ENCODE data around the gene BRAF. TPM values are rescaled to one million over a fixed set of nuclear protein-coding genes. Genes with fewer than 3 reads are reported as not detected.

Gene BRAF
- total RNA-seq, 2 experiments from 2014 or later: 49.9 to 57.8 TPM

DNA sequence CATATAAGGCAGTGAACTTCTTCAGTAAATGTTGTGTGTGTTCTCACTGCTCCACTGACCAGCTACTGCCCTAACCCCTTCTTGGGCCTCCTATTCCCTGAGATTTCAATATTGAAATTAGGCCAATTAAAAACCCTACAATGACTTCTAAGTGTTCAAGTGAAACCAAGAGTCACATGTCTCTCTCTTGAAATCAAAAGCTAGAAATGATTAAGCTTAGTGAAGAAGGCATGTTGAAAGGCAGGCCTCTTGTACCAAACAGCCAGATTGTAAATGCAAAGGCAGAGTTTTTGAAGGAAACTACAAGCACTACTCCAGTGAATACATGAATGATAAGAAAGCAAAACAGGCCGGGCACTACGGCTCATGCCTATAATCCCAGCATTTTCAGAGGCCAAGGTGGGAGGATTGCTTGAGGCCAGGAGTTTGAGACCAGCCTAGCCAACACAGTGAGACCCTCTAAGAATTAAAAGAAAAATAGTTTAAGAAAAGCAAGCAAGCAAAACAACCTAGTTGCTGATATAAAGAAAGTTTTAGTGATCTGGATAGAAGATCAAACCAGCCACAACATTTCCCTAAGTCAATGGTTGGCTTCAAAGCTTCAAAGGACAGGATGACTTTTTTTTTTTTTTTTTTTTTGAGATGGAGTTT is 22.3 kb downstream of the BRAF start:
- Mint-ChIP-seq H3K27ac (peak overlapping the region; percentile 51), H3K4me1 (ENCODE audit: low read depth) (peaks cover 82% of the 10 kb centered on the region)

DNA sequence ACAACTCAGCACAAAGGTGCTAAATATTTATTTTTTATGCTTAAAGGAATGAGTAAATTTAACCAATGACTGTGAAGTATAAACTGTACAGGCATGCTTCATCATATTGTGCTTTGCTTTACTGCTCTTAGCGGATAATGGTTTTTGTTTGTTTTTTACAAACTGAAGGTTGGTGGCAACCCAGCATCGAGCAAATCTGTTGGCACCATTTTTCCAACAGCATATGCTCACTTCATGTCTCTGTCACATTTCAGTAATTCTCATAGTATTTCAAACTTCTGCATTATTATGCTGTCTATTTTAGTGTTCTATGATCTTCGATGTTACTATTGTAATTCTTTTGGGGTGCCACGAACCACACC is 22.8 kb downstream of the BRAF start:
- H3K9me3 ChIP-seq (ENCODE audit: control insufficient read depth in 1 of 2, insufficient read depth in 1 of 2, low read length in 2 of 2): no peaks in the 10 kb centered on the region
- H3K27ac ChIP-seq (ENCODE audit: low read depth in 1 of 2, low read length in 2 of 2): peak overlapping the region in 1 of 2 donors; percentile 51
- no peak for DNase-seq
- ATAC-seq (ENCODE audit: poor library complexity): no peak
- H3K4me3 Mint-ChIP-seq: peak overlapping the region; percentile 49
- TF ChIP-seq, protein P1, sequence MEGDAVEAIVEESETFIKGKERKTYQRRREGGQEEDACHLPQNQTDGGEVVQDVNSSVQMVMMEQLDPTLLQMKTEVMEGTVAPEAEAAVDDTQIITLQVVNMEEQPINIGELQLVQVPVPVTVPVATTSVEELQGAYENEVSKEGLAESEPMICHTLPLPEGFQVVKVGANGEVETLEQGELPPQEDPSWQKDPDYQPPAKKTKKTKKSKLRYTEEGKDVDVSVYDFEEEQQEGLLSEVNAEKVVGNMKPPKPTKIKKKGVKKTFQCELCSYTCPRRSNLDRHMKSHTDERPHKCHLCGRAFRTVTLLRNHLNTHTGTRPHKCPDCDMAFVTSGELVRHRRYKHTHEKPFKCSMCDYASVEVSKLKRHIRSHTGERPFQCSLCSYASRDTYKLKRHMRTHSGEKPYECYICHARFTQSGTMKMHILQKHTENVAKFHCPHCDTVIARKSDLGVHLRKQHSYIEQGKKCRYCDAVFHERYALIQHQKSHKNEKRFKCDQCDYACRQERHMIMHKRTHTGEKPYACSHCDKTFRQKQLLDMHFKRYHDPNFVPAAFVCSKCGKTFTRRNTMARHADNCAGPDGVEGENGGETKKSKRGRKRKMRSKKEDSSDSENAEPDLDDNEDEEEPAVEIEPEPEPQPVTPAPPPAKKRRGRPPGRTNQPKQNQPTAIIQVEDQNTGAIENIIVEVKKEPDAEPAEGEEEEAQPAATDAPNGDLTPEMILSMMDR (IDR thresholded peaks at IDR 0.05): no peak
- H3K4me1 ChIP-seq (ENCODE audit: insufficient read depth, low read length): peaks cover 14% of the 10 kb centered on the region
- peaks cover 3% of the 10 kb centered on the region for H3K36me3 Mint-ChIP-seq (ENCODE audit: low read depth)
- H3K9me3 Mint-ChIP-seq: peaks cover 7% of the 10 kb centered on the region
- peak overlapping the region; percentile 51 for H3K27ac Mint-ChIP-seq
- POLR2A ChIA-PET: interaction anchor here (1.3 to 2.0 kb wide), 2 partner anchors 9 to 23 kb away, joined by 6 to 7 read pairs; partner anchors contain the start of gene BRAF
- no peak overlapping the region for H3K4me3 ChIP-seq (ENCODE audit: low read length)
- CTCF ChIA-PET: no interaction called here
- no peaks in the 10 kb centered on the region for H3K36me3 ChIP-seq (ENCODE audit: insufficient read depth, low read length)
- intact Hi-C loops (cut with DNase I, micrococcal nuclease): loop anchor here (1.0 to 2.0 kb wide), 3 partner anchors 11 to 23 kb away; no protein-coding TSS in a partner anchor
- no peaks in the 10 kb centered on the region for H3K27me3 ChIP-seq (ENCODE audit: control insufficient read depth in 1 of 2, insufficient read depth in 2 of 2, low read length in 2 of 2)
- no peaks in the 10 kb centered on the region for H3K27me3 Mint-ChIP-seq
- peaks cover 83% of the 10 kb centered on the region for H3K4me1 Mint-ChIP-seq (ENCODE audit: low read depth)

More for the DNA sequence above, 22.3 kb downstream of the BRAF start:
- Mint-ChIP-seq H3K9me3 (peaks cover 7% of the 10 kb centered on the region), H3K4me3 (peak overlapping the region; percentile 49), H3K36me3 (ENCODE audit: low read depth) (no peaks in the 10 kb centered on the region), H3K27me3 (no peaks in the 10 kb centered on the region)
- Histone ChIP-seq H3K9me3 (ENCODE audit: control insufficient read depth in 1 of 2, insufficient read depth in 1 of 2, low read length in 2 of 2) (no peaks in the 10 kb centered on the region), H3K27me3 (ENCODE audit: control insufficient read depth in 1 of 2, insufficient read depth in 2 of 2, low read length in 2 of 2) (no peaks in the 10 kb centered on the region), H3K27ac (ENCODE audit: low read depth in 1 of 2, low read length in 2 of 2) (peak overlapping the region in 1 of 2 donors; percentile 51), H3K4me1 (ENCODE audit: insufficient read depth, low read length) (peaks cover 14% of the 10 kb centered on the region), H3K4me3 (ENCODE audit: low read length) (no peak overlapping the region), H3K36me3 (ENCODE audit: insufficient read depth, low read length) (no peaks in the 10 kb centered on the region)
- TF ChIP-seq, protein P1 (IDR thresholded peaks at IDR 0.05): no peak
- ATAC-seq (ENCODE audit: poor library complexity): peak; percentile 63
- POLR2A ChIA-PET: interaction anchor here (0.8 to 2.0 kb wide), 3 partner anchors 10 to 1861 kb away, joined by 3 to 7 read pairs (median 6); partner anchors contain the start of gene BRAF
- CTCF ChIA-PET: interaction anchor here (1.2 to 1.6 kb wide), 2 partner anchors 15 to 31 kb away, joined by 4 read pairs; no protein-coding TSS in a partner anchor
- intact Hi-C loops (cut with DNase I, micrococcal nuclease): loop anchor here (1.0 to 2.0 kb wide), 2 partner anchors 16 to 23 kb away; no protein-coding TSS in a partner anchor
- peak in 3 of 14 experiments; percentile 47 to 58 (median 56) for DNase-seq

DNA sequence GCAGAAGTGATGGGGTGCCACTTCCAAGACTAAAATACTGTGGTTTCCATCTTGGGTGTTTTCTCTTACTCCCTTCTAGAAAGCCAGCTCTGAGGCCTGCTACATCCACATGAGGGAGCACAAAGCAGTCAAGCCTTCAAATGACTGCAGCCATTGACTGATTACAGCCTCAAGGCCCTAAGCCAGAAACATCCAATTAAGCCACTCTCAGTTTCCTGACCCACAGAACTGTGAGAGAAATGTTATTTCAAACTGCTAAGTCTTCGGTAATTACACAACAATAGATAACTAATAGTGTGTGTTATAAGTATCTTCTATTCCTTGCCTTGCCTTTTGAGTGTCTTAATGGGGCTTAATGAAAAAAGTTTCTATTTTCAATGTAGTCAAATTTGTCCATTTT is 24.8 kb downstream of the BRAF start:
- no peak overlapping the region for H3K27ac Mint-ChIP-seq
- H3K9me3 Mint-ChIP-seq: peaks cover 7% of the 10 kb centered on the region
- ChIA-PET POLR2A (interaction anchor here (0.9 kb wide), 1 partner anchor 9 kb away, joined by 3 read pairs; no protein-coding TSS in a partner anchor), CTCF (no interaction called here)
- peaks cover 85% of the 10 kb centered on the region for H3K4me1 Mint-ChIP-seq (ENCODE audit: low read depth)
- ATAC-seq (ENCODE audit: poor library complexity): no peak
- TF ChIP-seq, protein P1 (IDR thresholded peaks at IDR 0.05): no peak
- H3K36me3 Mint-ChIP-seq (ENCODE audit: low read depth): peaks cover 4% of the 10 kb centered on the region
- intact Hi-C loops (cut with DNase I, micrococcal nuclease): no loop called here
- H3K27me3 ChIP-seq (ENCODE audit: control insufficient read depth in 1 of 2, insufficient read depth in 2 of 2, low read length in 2 of 2): no peaks in the 10 kb centered on the region
- H3K9me3 ChIP-seq (ENCODE audit: control insufficient read depth in 1 of 2, insufficient read depth in 1 of 2, low read length in 2 of 2): no peaks in the 10 kb centered on the region
- H3K4me3 ChIP-seq (ENCODE audit: low read length): no peak overlapping the region
- DNase-seq: no peak
- H3K27ac ChIP-seq (ENCODE audit: low read depth in 1 of 2, low read length in 2 of 2): no peak overlapping the region
- H3K27me3 Mint-ChIP-seq: no peaks in the 10 kb centered on the region
- no peaks in the 10 kb centered on the region for H3K36me3 ChIP-seq (ENCODE audit: insufficient read depth, low read length)
- no peak overlapping the region for H3K4me3 Mint-ChIP-seq
- peaks cover 14% of the 10 kb centered on the region for H3K4me1 ChIP-seq (ENCODE audit: insufficient read depth, low read length)

Measured in CD4-positive, alpha-beta T cell (primary cell).